Measurements from ENCODE around the gene MTERF4.

- TF ChIP-seq CTCF (IDR thresholded peaks at IDR 0.05; ENCODE audit: low read depth, low read length) (no peak), EZH2phosphoT487 (IDR thresholded peaks at IDR 0.05; ENCODE audit: low read depth) (no peak)
These were observed 33.7 kb downstream of the MTERF4 start for GRCh38 chr2:241068136-241068941.

Measured in OCI-LY3 (cell line).